ENCODE measurements around the gene IER2. TPM values are rescaled to one million over a fixed set of nuclear protein-coding genes. Genes with fewer than 3 reads are reported as not detected.

The IER2 gene
- total RNA-seq, 2 donors from 2014 or later = 376 to 523 TPM

GRCh38 chr19:13122980-13123957 is 26.9 kb upstream of the IER2 start:
- H3K9me3 ChIP-seq (ENCODE audit: control insufficient read depth, low read length, poor library complexity, severe bottlenecking) = no peaks in the 10 kb centered on the region
- Mint-ChIP-seq H3K4me1 (peaks cover 34% of the 10 kb centered on the region), H3K27me3 (no peaks in the 10 kb centered on the region), H3K36me3 (ENCODE audit: low read depth) (no peaks in the 10 kb centered on the region), H3K27ac (peak overlapping the region; percentile 86), H3K4me3 (peak overlapping the region; percentile 69)
- ATAC-seq = no peak
- DNase-seq = no peak

- Mint-ChIP-seq H3K27ac (no peak overlapping the region), H3K4me3 (no peak overlapping the region), H3K36me3 (ENCODE audit: low read depth) (no peaks in the 10 kb centered on the region), H3K4me1 (peaks cover 26% of the 10 kb centered on the region), H3K27me3 (no peaks in the 10 kb centered on the region)
- ATAC-seq (no peak), DNase-seq (no peak)
- H3K9me3 ChIP-seq (ENCODE audit: control insufficient read depth, low read length, poor library complexity, severe bottlenecking) = no peaks in the 10 kb centered on the region
These were observed 23.2 kb upstream of the IER2 start for GRCh38 chr19:13127051-13127450.

- no peaks in the 10 kb centered on the region for H3K9me3 ChIP-seq (ENCODE audit: control insufficient read depth, low read length, poor library complexity, severe bottlenecking)
- H3K4me1 Mint-ChIP-seq = peaks cover 27% of the 10 kb centered on the region
- no peaks in the 10 kb centered on the region for H3K27me3 Mint-ChIP-seq
- H3K36me3 Mint-ChIP-seq (ENCODE audit: low read depth) = no peaks in the 10 kb centered on the region
- DNase-seq (no peak), ATAC-seq (no peak)
- no peak overlapping the region for H3K4me3 Mint-ChIP-seq
- peak overlapping the region; percentile 43 for H3K27ac Mint-ChIP-seq
These were observed 22.2 kb upstream of the IER2 start for GRCh38 chr19:13127811-13128575.

- no peak overlapping the region for H3K4me3 Mint-ChIP-seq
- H3K4me1 Mint-ChIP-seq = peaks cover 27% of the 10 kb centered on the region
- ATAC-seq (no peak), DNase-seq (no peak)
- no peaks in the 10 kb centered on the region for H3K27me3 Mint-ChIP-seq
- no peaks in the 10 kb centered on the region for H3K9me3 ChIP-seq (ENCODE audit: control insufficient read depth, low read length, poor library complexity, severe bottlenecking)
- H3K36me3 Mint-ChIP-seq (ENCODE audit: low read depth) = no peaks in the 10 kb centered on the region
- H3K27ac Mint-ChIP-seq = peak overlapping the region; percentile 43
These were observed 21.6 kb upstream of the IER2 start for GRCh38 chr19:13128583-13128982.

GRCh38 chr19:13129384-13129783 is 20.8 kb upstream of the IER2 start:
- DNase-seq (no peak), ATAC-seq (no peak)
- H3K4me3 Mint-ChIP-seq = no peak overlapping the region
- no peaks in the 10 kb centered on the region for H3K9me3 ChIP-seq (ENCODE audit: control insufficient read depth, low read length, poor library complexity, severe bottlenecking)
- H3K4me1 Mint-ChIP-seq = peaks cover 30% of the 10 kb centered on the region
- no peak overlapping the region for H3K27ac Mint-ChIP-seq
- H3K36me3 Mint-ChIP-seq (ENCODE audit: low read depth) = no peaks in the 10 kb centered on the region
- no peaks in the 10 kb centered on the region for H3K27me3 Mint-ChIP-seq

- DNase-seq (no peak), ATAC-seq (no peak)
- Mint-ChIP-seq H3K4me1 (peaks cover 30% of the 10 kb centered on the region), H3K4me3 (no peak overlapping the region), H3K27ac (peak overlapping the region; percentile 66), H3K27me3 (no peaks in the 10 kb centered on the region), H3K36me3 (ENCODE audit: low read depth) (no peaks in the 10 kb centered on the region)
- no peaks in the 10 kb centered on the region for H3K9me3 ChIP-seq (ENCODE audit: control insufficient read depth, low read length, poor library complexity, severe bottlenecking)
These were observed 19.2 kb upstream of the IER2 start for GRCh38 chr19:13130886-13131490.

- Mint-ChIP-seq H3K27me3 (no peaks in the 10 kb centered on the region), H3K36me3 (ENCODE audit: low read depth) (no peaks in the 10 kb centered on the region)
- peak in 1 of 3 donors; percentile 32 for DNase-seq
These were observed 17.6 kb upstream of the IER2 start for GRCh38 chr19:13132471-13133180.

GRCh38 chr19:13133241-13133870 is 16.9 kb upstream of the IER2 start:
- no peaks in the 10 kb centered on the region for H3K9me3 ChIP-seq (ENCODE audit: control insufficient read depth, low read length, poor library complexity, severe bottlenecking)
- DNase-seq (no peak), ATAC-seq (no peak)
- Mint-ChIP-seq H3K27ac (peak overlapping the region; percentile 91), H3K36me3 (ENCODE audit: low read depth) (peaks cover under 1% of the 10 kb centered on the region), H3K27me3 (no peaks in the 10 kb centered on the region), H3K4me3 (no peak overlapping the region), H3K4me1 (peaks cover 25% of the 10 kb centered on the region)

More at GRCh38 chr19:13132471-13133180, 17.6 kb upstream of the IER2 start:
- ATAC-seq = peak; percentile 99
- Mint-ChIP-seq H3K27ac (peak overlapping the region; percentile 91), H3K4me1 (peaks cover 29% of the 10 kb centered on the region), H3K4me3 (peak overlapping the region; percentile 83)
- no peaks in the 10 kb centered on the region for H3K9me3 ChIP-seq (ENCODE audit: control insufficient read depth, low read length, poor library complexity, severe bottlenecking)

- ATAC-seq = no peak
- no peak overlapping the region for H3K27ac Mint-ChIP-seq
- H3K27me3 Mint-ChIP-seq = no peaks in the 10 kb centered on the region
- no peak for DNase-seq
- no peak overlapping the region for H3K4me3 Mint-ChIP-seq
- peaks cover 2% of the 10 kb centered on the region for H3K36me3 Mint-ChIP-seq (ENCODE audit: low read depth)
- H3K4me1 Mint-ChIP-seq = peaks cover 24% of the 10 kb centered on the region
- no peaks in the 10 kb centered on the region for H3K9me3 ChIP-seq (ENCODE audit: control insufficient read depth, low read length, poor library complexity, severe bottlenecking)
These were observed 15.6 kb upstream of the IER2 start for GRCh38 chr19:13134626-13135025.

- H3K27me3 Mint-ChIP-seq = no peaks in the 10 kb centered on the region
- H3K4me3 Mint-ChIP-seq = no peak overlapping the region
- peaks cover 2% of the 10 kb centered on the region for H3K36me3 Mint-ChIP-seq (ENCODE audit: low read depth)
- no peak for ATAC-seq
- H3K4me1 Mint-ChIP-seq = peaks cover 25% of the 10 kb centered on the region
- no peak for DNase-seq
- H3K27ac Mint-ChIP-seq = no peak overlapping the region
- H3K9me3 ChIP-seq (ENCODE audit: control insufficient read depth, low read length, poor library complexity, severe bottlenecking) = no peaks in the 10 kb centered on the region
These were observed 14.8 kb upstream of the IER2 start for GRCh38 chr19:13135068-13136062.

GRCh38 chr19:13137290-13137794 is 12.9 kb upstream of the IER2 start:
- DNase-seq = no peak
- Mint-ChIP-seq H3K27ac (no peak overlapping the region), H3K4me1 (peaks cover 18% of the 10 kb centered on the region), H3K27me3 (no peaks in the 10 kb centered on the region), H3K36me3 (ENCODE audit: low read depth) (peaks cover 2% of the 10 kb centered on the region), H3K4me3 (no peak overlapping the region)
- H3K9me3 ChIP-seq (ENCODE audit: control insufficient read depth, low read length, poor library complexity, severe bottlenecking) = no peaks in the 10 kb centered on the region
- no peak for ATAC-seq
